ENCODE measurements around the gene UMODL1. TPM values are rescaled to one million over a fixed set of nuclear protein-coding genes. Genes with fewer than 3 reads are reported as not detected.

UMODL1 gene
- total RNA-seq, 2 experiments from 2014 or later: 7.4 to 12.3 TPM

DNA sequence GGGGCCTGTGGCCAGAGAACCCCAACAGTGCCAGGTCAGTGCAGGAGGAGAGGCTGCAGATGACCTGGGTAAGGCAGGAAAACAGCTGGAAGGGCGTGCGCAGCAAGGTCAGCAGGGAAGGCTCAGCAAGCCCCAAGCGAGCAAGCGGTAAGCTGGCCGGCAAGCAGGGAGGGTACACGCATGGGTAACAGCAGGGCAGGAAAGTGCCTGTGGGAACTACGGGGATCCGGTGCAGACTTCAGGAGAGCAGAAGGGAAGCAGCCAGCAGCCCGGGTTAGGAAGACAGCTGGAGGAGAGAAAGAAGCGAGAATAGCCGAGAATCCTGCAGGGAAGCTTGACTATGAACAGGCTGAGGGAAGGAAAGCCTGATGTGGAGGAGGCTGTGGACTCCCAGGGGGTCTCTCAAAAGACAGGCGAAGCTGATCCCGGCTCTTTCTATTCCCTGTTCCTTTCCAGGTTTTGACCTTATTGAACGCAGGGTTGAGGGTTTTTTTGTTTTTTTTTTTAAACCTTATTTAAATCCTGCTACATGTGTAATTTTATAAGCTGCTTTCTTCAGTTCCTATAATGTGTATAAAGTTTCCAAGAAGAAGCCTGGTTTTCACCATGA lies 20.9 kb downstream of the UMODL1 start:
- POLR2A ChIA-PET: interaction anchor here (0.8 to 0.9 kb wide), 2 partner anchors 10 to 26 kb away, joined by 4 read pairs; no protein-coding TSS in a partner anchor
- H3K79me2 ChIP-seq (ENCODE audit: insufficient read depth, low read depth, low read length): no peaks in the 10 kb centered on the region
- H4K20me1 ChIP-seq (ENCODE audit: insufficient read depth, low read length): no peaks in the 10 kb centered on the region
- DNase-seq (ENCODE audit: low spot score): no peak
- intact Hi-C loops (cut with micrococcal nuclease; ENCODE audit: unreplicated experiment): no loop called here
- H3K36me3 ChIP-seq (ENCODE audit: insufficient read depth, low read length): no peaks in the 10 kb centered on the region
- H2AFZ ChIP-seq (ENCODE audit: low read length): no peak overlapping the region
- no TSS peak for BruUV-seq (replicated peaks)
- H3K4me1 ChIP-seq (ENCODE audit: insufficient read depth, low read length, poor library complexity, severe bottlenecking): peaks cover 9% of the 10 kb centered on the region
- H3K4me3 ChIP-seq (ENCODE audit: low read depth, low read length, poor library complexity, severe bottlenecking): no peak overlapping the region
- TF ChIP-seq, protein P1, sequence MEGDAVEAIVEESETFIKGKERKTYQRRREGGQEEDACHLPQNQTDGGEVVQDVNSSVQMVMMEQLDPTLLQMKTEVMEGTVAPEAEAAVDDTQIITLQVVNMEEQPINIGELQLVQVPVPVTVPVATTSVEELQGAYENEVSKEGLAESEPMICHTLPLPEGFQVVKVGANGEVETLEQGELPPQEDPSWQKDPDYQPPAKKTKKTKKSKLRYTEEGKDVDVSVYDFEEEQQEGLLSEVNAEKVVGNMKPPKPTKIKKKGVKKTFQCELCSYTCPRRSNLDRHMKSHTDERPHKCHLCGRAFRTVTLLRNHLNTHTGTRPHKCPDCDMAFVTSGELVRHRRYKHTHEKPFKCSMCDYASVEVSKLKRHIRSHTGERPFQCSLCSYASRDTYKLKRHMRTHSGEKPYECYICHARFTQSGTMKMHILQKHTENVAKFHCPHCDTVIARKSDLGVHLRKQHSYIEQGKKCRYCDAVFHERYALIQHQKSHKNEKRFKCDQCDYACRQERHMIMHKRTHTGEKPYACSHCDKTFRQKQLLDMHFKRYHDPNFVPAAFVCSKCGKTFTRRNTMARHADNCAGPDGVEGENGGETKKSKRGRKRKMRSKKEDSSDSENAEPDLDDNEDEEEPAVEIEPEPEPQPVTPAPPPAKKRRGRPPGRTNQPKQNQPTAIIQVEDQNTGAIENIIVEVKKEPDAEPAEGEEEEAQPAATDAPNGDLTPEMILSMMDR (conservative IDR thresholded peaks at IDR 0.05; ENCODE audit: low read length): no peak
- no peak for TF ChIP-seq EZH2phosphoT487 (IDR thresholded peaks at IDR 0.05; ENCODE audit: borderline replicate concordance, low read depth, low read length)
- no peak overlapping the region for H3K27ac ChIP-seq (ENCODE audit: low read depth, low read length, poor library complexity, severe bottlenecking)
- CTCF ChIA-PET (ENCODE audit: unreplicated experiment): interaction anchor here (0.6 kb wide), 1 partner anchor 444 kb away, joined by 3 read pairs; no protein-coding TSS in a partner anchor
- H3K4me2 ChIP-seq (ENCODE audit: low read length): no peak overlapping the region
- H3K9me3 ChIP-seq (ENCODE audit: low read length): no peaks in the 10 kb centered on the region
- H3K9me2 ChIP-seq (ENCODE audit: insufficient read depth, low read length): no peaks in the 10 kb centered on the region

DNA sequence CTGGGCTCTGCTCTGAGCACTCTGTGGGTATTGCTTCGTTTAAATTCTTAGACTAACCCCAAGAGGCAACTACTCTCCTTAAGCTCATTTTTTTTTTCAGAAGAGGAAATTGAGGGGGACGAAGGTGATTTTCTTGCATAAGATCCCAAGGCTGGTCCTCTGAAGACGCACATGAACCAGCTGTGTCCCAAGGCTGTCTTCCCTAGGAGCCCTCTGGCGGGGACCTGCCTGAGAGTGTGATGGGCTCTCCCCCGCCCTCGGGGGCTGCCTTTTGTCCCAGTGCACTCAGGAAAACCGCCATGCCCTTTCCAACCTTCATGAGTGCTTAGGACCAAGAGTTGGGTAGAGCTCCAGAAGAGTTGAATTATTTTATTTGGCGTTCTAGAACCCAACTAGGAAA lies 21.7 kb downstream of the UMODL1 start:
- Histone ChIP-seq H3K9me3 (ENCODE audit: low read length) (no peaks in the 10 kb centered on the region), H3K79me2 (ENCODE audit: insufficient read depth, low read depth, low read length) (no peaks in the 10 kb centered on the region), H3K36me3 (ENCODE audit: insufficient read depth, low read length) (no peaks in the 10 kb centered on the region), H4K20me1 (ENCODE audit: insufficient read depth, low read length) (no peaks in the 10 kb centered on the region), H3K9me2 (ENCODE audit: insufficient read depth, low read length) (no peaks in the 10 kb centered on the region), H2AFZ (ENCODE audit: low read length) (no peak overlapping the region), H3K27ac (ENCODE audit: low read depth, low read length, poor library complexity, severe bottlenecking) (no peak overlapping the region), H3K4me2 (ENCODE audit: low read length) (no peak overlapping the region), H3K4me1 (ENCODE audit: insufficient read depth, low read length, poor library complexity, severe bottlenecking) (peaks cover 6% of the 10 kb centered on the region), H3K4me3 (ENCODE audit: low read depth, low read length, poor library complexity, severe bottlenecking) (no peak overlapping the region)
- no TSS peak for BruUV-seq (replicated peaks)
- POLR2A ChIA-PET: interaction anchor here (0.9 kb wide), 1 partner anchor 25 kb away, joined by 4 read pairs; no protein-coding TSS in a partner anchor
- CTCF ChIA-PET (ENCODE audit: unreplicated experiment): interaction anchor here (0.6 kb wide), 1 partner anchor 443 kb away, joined by 3 read pairs; no protein-coding TSS in a partner anchor
- no peak for TF ChIP-seq EZH2phosphoT487 (IDR thresholded peaks at IDR 0.05; ENCODE audit: borderline replicate concordance, low read depth, low read length)
- TF ChIP-seq, protein P1 (conservative IDR thresholded peaks at IDR 0.05; ENCODE audit: low read length): no peak
- intact Hi-C loops (cut with micrococcal nuclease; ENCODE audit: unreplicated experiment): no loop called here
- DNase-seq (ENCODE audit: low spot score): no peak

DNA sequence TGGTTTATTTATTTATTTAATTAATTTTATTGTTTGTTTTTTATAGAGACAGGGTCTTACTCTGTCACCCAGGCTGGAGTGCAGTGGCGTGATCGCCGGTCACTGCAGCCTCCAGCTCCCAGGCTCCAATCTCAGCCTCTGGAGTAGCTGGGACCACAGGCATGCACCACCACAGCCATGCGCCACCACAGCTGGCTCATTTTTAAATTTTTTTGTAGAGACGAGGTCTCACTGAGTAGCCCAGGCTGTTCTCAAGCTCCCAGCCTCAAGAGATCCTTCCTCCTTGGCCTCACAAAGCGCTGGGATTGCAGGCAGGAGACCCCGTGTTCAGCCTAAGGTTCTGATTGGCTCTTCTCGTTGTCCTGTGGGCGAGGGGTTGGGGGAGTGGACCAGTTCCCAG lies 22.1 kb downstream of the UMODL1 start:
- POLR2A ChIA-PET: interaction anchor here (0.9 kb wide), 1 partner anchor 25 kb away, joined by 4 read pairs; no protein-coding TSS in a partner anchor
- CTCF ChIA-PET (ENCODE audit: unreplicated experiment): no interaction called here

More for the DNA sequence above, 22.1 kb downstream of the UMODL1 start:
- H3K36me3 ChIP-seq (ENCODE audit: insufficient read depth, low read length): no peaks in the 10 kb centered on the region
- no peaks in the 10 kb centered on the region for H3K9me2 ChIP-seq (ENCODE audit: insufficient read depth, low read length)
- no peak for DNase-seq (ENCODE audit: low spot score)
- H4K20me1 ChIP-seq (ENCODE audit: insufficient read depth, low read length): no peaks in the 10 kb centered on the region
- BruUV-seq (replicated peaks): no TSS peak
- H3K9me3 ChIP-seq (ENCODE audit: low read length): no peaks in the 10 kb centered on the region
- H3K4me1 ChIP-seq (ENCODE audit: insufficient read depth, low read length, poor library complexity, severe bottlenecking): peaks cover 6% of the 10 kb centered on the region
- no peak overlapping the region for H3K4me2 ChIP-seq (ENCODE audit: low read length)
- TF ChIP-seq EZH2phosphoT487 (IDR thresholded peaks at IDR 0.05; ENCODE audit: borderline replicate concordance, low read depth, low read length): no peak
- TF ChIP-seq, protein P1 (conservative IDR thresholded peaks at IDR 0.05; ENCODE audit: low read length): no peak
- H3K4me3 ChIP-seq (ENCODE audit: low read depth, low read length, poor library complexity, severe bottlenecking): no peak overlapping the region
- intact Hi-C loops (cut with micrococcal nuclease; ENCODE audit: unreplicated experiment): no loop called here
- no peak overlapping the region for H3K27ac ChIP-seq (ENCODE audit: low read depth, low read length, poor library complexity, severe bottlenecking)
- H3K79me2 ChIP-seq (ENCODE audit: insufficient read depth, low read depth, low read length): no peaks in the 10 kb centered on the region
- no peak overlapping the region for H2AFZ ChIP-seq (ENCODE audit: low read length)

Measured in OCI-LY7 (cell line).